GM19238 (cell line): ENCODE measurements around the gene PPP1R3D.

ENCODE experiments used
- DNase-seq: peaks from one replicate; pipeline ENCODE4 v3.0.0; 2011; ENCODE audit warnings: low spot score; ENCODE audit not compliant: insufficient read length

PPP1R3D gene

GRCh38 chr20:59948828-59949720, 9.0 kb upstream of the PPP1R3D start:
- no peak for DNase-seq

GRCh38 chr20:59948212-59948611, 8.1 kb upstream of the PPP1R3D start:
- no peak for DNase-seq

GRCh38 chr20:59947376-59947775, 7.3 kb upstream of the PPP1R3D start:
- no peak for DNase-seq

GRCh38 chr20:59945731-59946130, 5.6 kb upstream of the PPP1R3D start:
- DNase-seq: no peak

GRCh38 chr20:59945175-59945574, 5.1 kb upstream of the PPP1R3D start:
- no peak for DNase-seq

GRCh38 chr20:59944726-59945125, 4.6 kb upstream of the PPP1R3D start:
- DNase-seq: no peak

GRCh38 chr20:59942245-59942644, 2.1 kb upstream of the PPP1R3D start:
- no peak for DNase-seq

GRCh38 chr20:59940956-59941294, 820 bp upstream of the PPP1R3D start:
- DNase-seq: no peak

GRCh38 chr20:59939879-59940128, 301 bp downstream of the PPP1R3D start:
- DNase-seq: no peak

- no peak for DNase-seq
Observed at GRCh38 chr20:59939052-59939878, 840 bp downstream of the PPP1R3D start.

GRCh38 chr20:59938696-59939051, 1.4 kb downstream of the PPP1R3D start:
- DNase-seq: no peak

GRCh38 chr20:59938221-59938620, 1.9 kb downstream of the PPP1R3D start:
- no peak for DNase-seq

- DNase-seq: no peak
Observed at GRCh38 chr20:59937150-59937549, 3.0 kb downstream of the PPP1R3D start.

- no peak for DNase-seq
Observed at GRCh38 chr20:59936409-59936808, 3.7 kb downstream of the PPP1R3D start.

GRCh38 chr20:59935457-59936185, 4.5 kb downstream of the PPP1R3D start:
- DNase-seq: no peak

- DNase-seq: peak; percentile 85
Observed at GRCh38 chr20:59933849-59934585, 6.1 kb downstream of the PPP1R3D start.

GRCh38 chr20:59933296-59933848, 6.7 kb downstream of the PPP1R3D start, which contains the start of gene SYCP2:
Gene SYCP2 (minus strand): TSS chr20:59933637. CDS start chr20:59922413, 11,224 bp downstream.
- peak; percentile 37 for DNase-seq

- no peak for DNase-seq
Observed at GRCh38 chr20:59932616-59933295, 7.3 kb downstream of the PPP1R3D start.

- no peak for DNase-seq
Observed at GRCh38 chr20:59931511-59932312, 8.4 kb downstream of the PPP1R3D start.

- no peak for DNase-seq
Observed at GRCh38 chr20:59925899-59926298, 14.2 kb downstream of the PPP1R3D start.
